Loucy (cell line): ENCODE data around the gene PTCH1.
A peak's percentile ranks its signal among the peaks of the same experiment; 100 is the strongest.

Experiments
- H2AFZ ChIP-seq: fragments of 200-600 bp; sonication (generic); 2 replicates; pipeline ENCODE4 v1.6.0; 2016; ENCODE audit warnings: antibody characterized with exemption, mild to moderate bottlenecking, low read length, moderate library complexity
- H3F3A ChIP-seq: fragments of 200-600 bp; 2 replicates; pipeline ENCODE4 v1.6.0; 2016; ENCODE audit warnings: antibody characterized with exemption, low read depth, mild to moderate bottlenecking
- H3K27me3 ChIP-seq: fragments of 200-600 bp; sonication (generic); 2 replicates; pipeline ENCODE4 v1.6.1; 2014; ENCODE audit warnings: low read length, mild to moderate bottlenecking; ENCODE audit not compliant: insufficient read depth, poor library complexity, severe bottlenecking
- H3K36me3 ChIP-seq: fragments of 200-600 bp; sonication (generic); 2 replicates; pipeline ENCODE4 v1.6.1; 2016; ENCODE audit warnings: low read length; ENCODE audit not compliant: insufficient read depth
- H3K4me1 ChIP-seq: fragments of 200-600 bp; sonication (generic); 2 replicates; pipeline ENCODE4 v1.5.1; 2014; ENCODE audit warnings: low read length, mild to moderate bottlenecking; ENCODE audit not compliant: insufficient read depth, poor library complexity, severe bottlenecking
- H3K4me2 ChIP-seq: fragments of 200-600 bp; sonication (generic); 2 replicates; pipeline ENCODE4 v1.6.0; 2014; ENCODE audit warnings: antibody characterized with exemption, low read length, low read depth, mild to moderate bottlenecking; ENCODE audit not compliant: poor library complexity, severe bottlenecking
- H3K4me3 ChIP-seq: fragments of 200-600 bp; sonication (generic); 2 replicates; pipeline ENCODE4 v1.5.1; 2014; ENCODE audit warnings: low read length, mild to moderate bottlenecking, mixed read lengths; ENCODE audit not compliant: poor library complexity, severe bottlenecking
- H3K79me2 ChIP-seq: fragments of 200-600 bp; sonication (generic); 2 replicates; pipeline ENCODE4 v1.6.1; 2014; ENCODE audit warnings: low read length; ENCODE audit not compliant: insufficient read depth
- H3K9ac ChIP-seq: fragments of 200-600 bp; sonication (generic); 2 replicates; pipeline ENCODE4 v1.6.0; 2014; ENCODE audit warnings: mild to moderate bottlenecking, low read depth, low read length, moderate library complexity; ENCODE audit not compliant: poor library complexity, severe bottlenecking
- H3K9me2 ChIP-seq: fragments of 200-600 bp; sonication (generic); replicated peaks from 2 replicates; pipeline ENCODE4 v1.6.1; 2016; ENCODE audit warnings: low read depth, low read length, mixed read lengths
- H3K9me3 ChIP-seq: fragments of 200-600 bp; sonication (generic); 2 replicates; pipeline ENCODE4 v1.6.1; 2014; ENCODE audit warnings: mild to moderate bottlenecking, antibody characterized with exemption, low read length, low read depth; ENCODE audit not compliant: insufficient read depth
- H4K20me1 ChIP-seq: fragments of 200-600 bp; sonication (generic); 2 replicates; pipeline ENCODE4 v1.6.0; 2014; ENCODE audit warnings: antibody characterized with exemption, low read length, mild to moderate bottlenecking; ENCODE audit not compliant: insufficient read depth, poor library complexity, severe bottlenecking
- EZH2phosphoT487 ChIP-seq: fragments of 200-600 bp; IDR thresholded peaks from 2 replicates; pipeline ENCODE4 v1.6.1; 2018; ENCODE audit warnings: antibody characterized with exemption, mild to moderate bottlenecking, moderate library complexity, borderline replicate concordance
- TF ChIP-seq, protein P1 (sequence below): fragments of 200-600 bp; sonication (generic); conservative IDR thresholded peaks from 2 replicates; pipeline ENCODE4 v1.5.1; 2014; ENCODE audit warnings: mild to moderate bottlenecking, antibody characterized with exemption, low read length

The PTCH1 gene

DNA sequence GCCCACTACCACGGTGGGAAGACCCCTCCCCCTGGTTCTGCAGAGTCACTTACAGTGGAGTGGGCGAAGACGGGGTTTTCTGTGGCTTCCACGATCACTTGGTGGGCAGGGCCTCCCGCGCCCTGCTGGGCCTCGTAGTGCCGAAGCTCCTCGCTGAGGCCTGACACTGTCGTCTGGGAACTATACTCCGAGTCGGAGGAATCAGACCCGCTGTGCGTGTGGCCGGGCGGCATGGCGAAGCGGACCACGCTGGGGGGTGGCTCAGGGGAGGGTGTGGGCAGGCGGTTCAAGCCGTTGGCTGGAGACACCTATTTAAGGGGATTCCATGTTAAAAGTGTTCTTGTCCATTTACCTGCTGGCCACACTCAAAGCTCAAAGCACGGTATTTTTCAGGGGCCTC is 67.8 kb downstream of the PTCH1 start:
- TF ChIP-seq EZH2phosphoT487, result no peak
- TF ChIP-seq, protein P1, sequence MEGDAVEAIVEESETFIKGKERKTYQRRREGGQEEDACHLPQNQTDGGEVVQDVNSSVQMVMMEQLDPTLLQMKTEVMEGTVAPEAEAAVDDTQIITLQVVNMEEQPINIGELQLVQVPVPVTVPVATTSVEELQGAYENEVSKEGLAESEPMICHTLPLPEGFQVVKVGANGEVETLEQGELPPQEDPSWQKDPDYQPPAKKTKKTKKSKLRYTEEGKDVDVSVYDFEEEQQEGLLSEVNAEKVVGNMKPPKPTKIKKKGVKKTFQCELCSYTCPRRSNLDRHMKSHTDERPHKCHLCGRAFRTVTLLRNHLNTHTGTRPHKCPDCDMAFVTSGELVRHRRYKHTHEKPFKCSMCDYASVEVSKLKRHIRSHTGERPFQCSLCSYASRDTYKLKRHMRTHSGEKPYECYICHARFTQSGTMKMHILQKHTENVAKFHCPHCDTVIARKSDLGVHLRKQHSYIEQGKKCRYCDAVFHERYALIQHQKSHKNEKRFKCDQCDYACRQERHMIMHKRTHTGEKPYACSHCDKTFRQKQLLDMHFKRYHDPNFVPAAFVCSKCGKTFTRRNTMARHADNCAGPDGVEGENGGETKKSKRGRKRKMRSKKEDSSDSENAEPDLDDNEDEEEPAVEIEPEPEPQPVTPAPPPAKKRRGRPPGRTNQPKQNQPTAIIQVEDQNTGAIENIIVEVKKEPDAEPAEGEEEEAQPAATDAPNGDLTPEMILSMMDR, result no peak
- Histone ChIP-seq H3K9ac (no peak overlapping the region), H3K4me3 (peak overlapping the region; percentile 27), H2AFZ (no peak overlapping the region), H3K9me3 (no peaks in the 10 kb centered on the region), H3K4me2 (peak overlapping the region; percentile 67), H3K4me1 (peaks cover 51% of the 10 kb centered on the region), H4K20me1 (no peaks in the 10 kb centered on the region), H3K36me3 (no peaks in the 10 kb centered on the region), H3K79me2 (no peaks in the 10 kb centered on the region), H3K27me3 (no peaks in the 10 kb centered on the region), H3F3A (no peaks in the 10 kb centered on the region), H3K9me2 (no peaks in the 10 kb centered on the region)

DNA sequence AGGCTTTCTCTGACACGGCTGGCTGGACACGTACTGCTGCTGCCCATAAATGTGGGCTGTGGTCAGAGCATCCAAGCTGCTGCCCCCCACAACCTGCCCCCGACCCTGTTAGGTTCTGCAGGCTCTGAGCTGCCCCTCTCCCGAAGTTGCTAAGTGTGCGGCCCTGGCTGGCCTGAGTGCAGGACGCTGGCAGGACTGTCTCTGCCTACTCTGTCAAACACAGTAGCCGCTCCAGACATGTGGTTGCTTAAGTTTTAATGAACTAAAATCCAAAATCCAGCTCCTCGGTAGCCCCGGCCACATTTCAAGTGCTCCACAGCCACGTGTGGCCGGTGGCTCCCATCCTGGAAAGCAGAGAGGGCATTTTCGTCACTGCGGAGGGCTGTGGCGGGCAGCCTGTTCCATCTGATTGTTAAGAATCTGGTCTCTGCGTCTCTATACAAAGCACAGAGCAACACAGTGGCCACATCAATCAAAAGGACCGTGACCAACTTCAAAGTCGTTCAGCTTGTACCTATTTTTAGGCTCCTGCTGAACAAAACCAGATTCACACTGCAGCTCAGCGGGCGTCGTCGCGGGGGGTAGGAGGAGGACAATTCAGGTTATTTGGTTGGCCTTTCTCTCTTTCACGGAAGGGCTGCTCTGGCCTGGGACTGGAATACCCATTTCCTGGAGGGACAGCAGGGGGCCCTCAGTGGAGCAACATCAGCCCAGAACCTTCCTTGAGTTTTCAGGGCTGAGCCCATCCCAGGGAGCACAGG is 68.9 kb downstream of the PTCH1 start:
- Histone ChIP-seq H2AFZ (no peak overlapping the region), H3K9me2 (no peaks in the 10 kb centered on the region), H3K27me3 (no peaks in the 10 kb centered on the region), H4K20me1 (no peaks in the 10 kb centered on the region), H3K4me1 (peaks cover 51% of the 10 kb centered on the region), H3F3A (no peaks in the 10 kb centered on the region), H3K9me3 (no peaks in the 10 kb centered on the region), H3K36me3 (no peaks in the 10 kb centered on the region), H3K4me3 (peak overlapping the region; percentile 27), H3K79me2 (no peaks in the 10 kb centered on the region), H3K4me2 (peak overlapping the region; percentile 67), H3K9ac (peak overlapping the region; percentile 8)
- TF ChIP-seq EZH2phosphoT487, result no peak
- TF ChIP-seq, protein P1, result no peak

DNA sequence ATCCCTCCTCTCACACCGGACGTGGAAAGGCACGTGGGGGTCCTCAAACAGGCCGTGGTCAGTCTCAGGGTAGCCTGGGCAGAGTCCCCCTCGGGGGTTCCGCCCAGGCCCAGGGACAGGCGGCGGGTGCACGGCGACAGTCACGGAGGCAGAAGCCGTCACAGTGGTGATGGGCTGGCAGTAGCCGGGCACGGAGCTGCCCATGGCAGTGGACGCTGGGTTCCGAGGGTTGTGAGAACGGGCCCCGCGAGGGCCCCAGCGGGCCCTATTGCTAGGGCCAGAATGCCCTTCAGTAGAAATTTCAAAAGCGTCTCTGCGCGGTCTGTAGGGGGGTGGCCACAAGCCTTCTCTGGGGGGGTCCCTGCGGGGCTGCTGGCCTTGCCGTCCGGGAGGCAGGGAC is 69.8 kb downstream of the PTCH1 start:
- no peaks in the 10 kb centered on the region for H3K9me3 ChIP-seq
- no peak overlapping the region for H3K4me3 ChIP-seq
- no peak overlapping the region for H3K9ac ChIP-seq
- TF ChIP-seq EZH2phosphoT487, result no peak
- TF ChIP-seq, protein P1, result no peak
- H3K9me2 ChIP-seq, result no peaks in the 10 kb centered on the region
- peaks cover 51% of the 10 kb centered on the region for H3K4me1 ChIP-seq
- H3K4me2 ChIP-seq, result no peak overlapping the region
- no peak overlapping the region for H2AFZ ChIP-seq
- no peaks in the 10 kb centered on the region for H3K36me3 ChIP-seq
- H4K20me1 ChIP-seq, result no peaks in the 10 kb centered on the region
- H3F3A ChIP-seq, result no peaks in the 10 kb centered on the region
- no peaks in the 10 kb centered on the region for H3K79me2 ChIP-seq
- H3K27me3 ChIP-seq, result no peaks in the 10 kb centered on the region
